GM23338 (cell line): ENCODE results near the gene CMPK2. TPM values are rescaled to one million over a fixed set of nuclear protein-coding genes. Genes with fewer than 3 reads are reported as not detected.

Experiments used
- ATAC-seq: fragments of 200-7000 bp; cut with Tn5 transposase; 3 replicates; pipeline ENCODE4 v1.9.1; 2020
- DNase-seq: peaks from one replicate; pipeline ENCODE4 v3.0.0-alpha.2; 2015; ENCODE audit warnings: low spot score
- H2AFZ ChIP-seq: fragments of 200-600 bp; sonication (generic); 2 replicates; pipeline ENCODE4 v1.8.0; 2016; ENCODE audit warnings: antibody characterized with exemption, mild to moderate bottlenecking, moderate library complexity
- H3F3A ChIP-seq: fragments of 200-600 bp; sonication (generic); replicated peaks from 2 replicates; pipeline ENCODE4 v1.8.0; 2017; ENCODE audit warnings: antibody characterized with exemption, mixed run types, low read depth
- H3K27ac ChIP-seq: fragments of 200-600 bp; sonication (generic); 2 replicates; pipeline ENCODE4 v1.6.1; 2016; ENCODE audit warnings: low read depth
- H3K27me3 ChIP-seq: fragments of 200-600 bp; sonication (generic); 2 replicates; pipeline ENCODE4 v1.8.0; 2016; ENCODE audit warnings: mild to moderate bottlenecking, mixed run types, moderate library complexity; ENCODE audit not compliant: insufficient read depth
- H3K36me3 ChIP-seq: fragments of 200-600 bp; sonication (generic); 2 replicates; pipeline ENCODE4 v1.8.0; 2016; ENCODE audit warnings: mild to moderate bottlenecking; ENCODE audit not compliant: insufficient read depth
- H3K4me1 ChIP-seq: fragments of 200-600 bp; sonication (generic); 2 replicates; pipeline ENCODE4 v1.8.0; 2016; ENCODE audit warnings: mild to moderate bottlenecking, moderate library complexity; ENCODE audit not compliant: insufficient read depth
- H3K4me2 ChIP-seq: fragments of 200-600 bp; sonication (generic); 2 replicates; pipeline ENCODE4 v1.7.1; 2017; ENCODE audit warnings: mixed run types
- H3K4me3 ChIP-seq: fragments of 200-600 bp; sonication (generic); 2 replicates; pipeline ENCODE4 v1.6.1; 2016; ENCODE audit warnings: mixed run types
- H3K79me2 ChIP-seq: fragments of 200-600 bp; sonication (generic); replicated peaks from 2 replicates; pipeline ENCODE4 v1.8.0; 2017; ENCODE audit warnings: mild to moderate bottlenecking; ENCODE audit not compliant: insufficient read depth
- H3K9me2 ChIP-seq: fragments of 200-600 bp; sonication (generic); 2 replicates; pipeline ENCODE4 v1.8.0; 2017; ENCODE audit not compliant: insufficient read depth
- H4K20me1 ChIP-seq: fragments of 200-600 bp; sonication (generic); replicated peaks from 2 replicates; pipeline ENCODE4 v1.8.0; 2017; ENCODE audit warnings: mild to moderate bottlenecking; ENCODE audit not compliant: insufficient read depth
- H3K27ac Mint-ChIP-seq: 2 replicates; pipeline ENCODE4 v1.8.0; 2020; ENCODE audit warnings: inconsistent platforms, mild to moderate bottlenecking, moderate library complexity, mixed read lengths
- H3K27me3 Mint-ChIP-seq: 3 replicates; pipeline ENCODE4 v1.8.0; 2022; ENCODE audit warnings: low read depth, mild to moderate bottlenecking, moderate library complexity, mixed read lengths, inconsistent platforms; ENCODE audit not compliant: insufficient read depth, poor library complexity
- H3K36me3 Mint-ChIP-seq: 3 replicates; pipeline ENCODE4 v1.8.0; 2021; ENCODE audit warnings: low read depth, mild to moderate bottlenecking, inconsistent platforms, moderate library complexity, mixed read lengths
- H3K4me1 Mint-ChIP-seq: 3 replicates; pipeline ENCODE4 v1.8.0; 2020; ENCODE audit warnings: mild to moderate bottlenecking, inconsistent platforms, mixed read lengths
- H3K4me3 Mint-ChIP-seq: 3 replicates; pipeline ENCODE4 v1.8.0; 2021; ENCODE audit warnings: moderate library complexity, mild to moderate bottlenecking, inconsistent platforms, mixed read lengths
- H3K9me3 Mint-ChIP-seq: 3 replicates; pipeline ENCODE4 v1.8.0; 2020; ENCODE audit warnings: moderate library complexity, mild to moderate bottlenecking, inconsistent platforms, mixed read lengths
- CREB1 ChIP-seq: fragments of 250-450 bp; sonication (Bioruptor Pico); IDR thresholded peaks from 2 replicates; pipeline ENCODE4 v1.5.0; 2020; ENCODE audit warnings: low read depth, mild to moderate bottlenecking, moderate library complexity
- EZH2 ChIP-seq: fragments of 200-600 bp; sonication (generic); IDR thresholded peaks from one replicate; pipeline ENCODE4 v1.8.0; 2017; ENCODE audit warnings: antibody characterized with exemption, mild to moderate bottlenecking, low read depth; ENCODE audit not compliant: unreplicated experiment
- NANOG ChIP-seq: IDR thresholded peaks from 2 replicates; pipeline ENCODE4 v1.6.1; 2016; ENCODE audit warnings: antibody characterized with exemption, borderline replicate concordance
- STAT1 ChIP-seq: IDR thresholded peaks from one replicate; pipeline ENCODE4 v1.6.1; 2016; ENCODE audit warnings: antibody characterized with exemption; ENCODE audit not compliant: unreplicated experiment
- ZNF114 ChIP-seq: fragments of 250-450 bp; sonication (Bioruptor Pico); IDR thresholded peaks from 2 replicates; pipeline ENCODE4 v1.5.0; 2020; ENCODE audit warnings: mild to moderate bottlenecking, moderate library complexity
- ZNF331 ChIP-seq: fragments of 250-450 bp; sonication (Bioruptor Pico); IDR thresholded peaks from 2 replicates; pipeline ENCODE4 v1.5.0; 2020; ENCODE audit warnings: low read depth, mild to moderate bottlenecking, moderate library complexity
- polyA plus RNA-seq: library from polyadenylated mRNA; unstranded; fragments of >200 nt; fragmentation: Nextera tagmentation; extraction: Ambion mirVana; gene quantifications from 2 replicates; pipeline ENCODE4 v1.2.1, GENCODE V29; 2016
- total RNA-seq: library from RNA; depleted of rRNA; stranded (reverse); fragments of >200 nt; shearing (Covaris generic); gene quantifications from 2 replicates; pipeline ENCODE4 v1.2.3, GENCODE V29; 2014
- TF ChIP-seq, protein P1 (sequence below), 2 experiments: fragments of 200-600 bp in 1 of 2; sonication (generic) in 1 of 2; conservative IDR thresholded peaks; 2 replicates each; pipeline versions ENCODE4 v1.5.1 to v1.6.1; 2016 to 2017; ENCODE audit warnings: antibody characterized with exemption in 2 of 2, low read depth in 2 of 2, mild to moderate bottlenecking in 2 of 2, moderate library complexity in 1 of 2
- TF ChIP-seq, protein P2 (sequence below): fragments of 250-450 bp; sonication (Bioruptor Pico); IDR thresholded peaks from 2 replicates; pipeline ENCODE4 v1.5.0; 2020; ENCODE audit warnings: mild to moderate bottlenecking, moderate library complexity
- TF ChIP-seq, protein P3 (sequence below): IDR thresholded peaks from 2 replicates; pipeline ENCODE4 v1.6.1; 2016; ENCODE audit warnings: antibody characterized with exemption

The CMPK2 gene
- total and polyA plus RNA-seq, 2 experiments from 2014 or later: 0.13 to 0.56 TPM

DNA sequence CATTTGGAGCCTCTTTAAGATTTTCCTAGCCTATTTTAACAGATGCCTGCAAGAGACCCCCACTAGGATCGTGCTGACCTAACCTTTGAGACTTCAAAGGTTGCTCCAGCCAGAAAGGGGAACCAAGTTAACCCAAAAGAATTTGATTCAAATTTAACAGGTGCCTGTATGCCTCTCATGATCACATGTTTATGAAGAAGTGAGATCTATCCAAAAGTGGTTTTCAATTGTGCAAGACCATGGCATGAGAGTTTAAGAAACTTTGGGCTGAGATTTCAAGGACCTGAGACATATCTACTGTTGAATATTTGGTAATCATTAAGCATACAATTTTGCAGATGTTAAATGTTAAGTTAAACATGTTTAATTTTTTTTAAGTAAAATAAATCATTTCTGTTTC is 10.6 kb upstream of the CMPK2 start:
- Mint-ChIP-seq H3K27me3 (no peaks in the 10 kb centered on the region), H3K4me1 (no peaks in the 10 kb centered on the region), H3K9me3 (peaks cover 37% of the 10 kb centered on the region), H3K27ac (no peak overlapping the region), H3K4me3 (no peak overlapping the region), H3K36me3 (peaks cover 9% of the 10 kb centered on the region; the same call in 1 of the 3 replicates)
- H3K4me3 ChIP-seq: no peak overlapping the region
- H3K27me3 ChIP-seq: no peaks in the 10 kb centered on the region
- no peak overlapping the region for H3K27ac ChIP-seq
- no peaks in the 10 kb centered on the region for H3K36me3 ChIP-seq
- H3F3A ChIP-seq: no peaks in the 10 kb centered on the region
- no peak overlapping the region for H2AFZ ChIP-seq
- H3K9me2 ChIP-seq: 0 out of 2 replicates have a peak, but pooled peaks cover 4% of the 10 kb centered on the region
- no peak for ATAC-seq
- TF ChIP-seq STAT1 (no peak), CREB1 (CRISPR knock-in tag) (no peak), ZNF331 (CRISPR knock-in tag) (no peak), ZNF114 (CRISPR knock-in tag) (no peak), EZH2 (no peak)
- TF ChIP-seq, protein P1, sequence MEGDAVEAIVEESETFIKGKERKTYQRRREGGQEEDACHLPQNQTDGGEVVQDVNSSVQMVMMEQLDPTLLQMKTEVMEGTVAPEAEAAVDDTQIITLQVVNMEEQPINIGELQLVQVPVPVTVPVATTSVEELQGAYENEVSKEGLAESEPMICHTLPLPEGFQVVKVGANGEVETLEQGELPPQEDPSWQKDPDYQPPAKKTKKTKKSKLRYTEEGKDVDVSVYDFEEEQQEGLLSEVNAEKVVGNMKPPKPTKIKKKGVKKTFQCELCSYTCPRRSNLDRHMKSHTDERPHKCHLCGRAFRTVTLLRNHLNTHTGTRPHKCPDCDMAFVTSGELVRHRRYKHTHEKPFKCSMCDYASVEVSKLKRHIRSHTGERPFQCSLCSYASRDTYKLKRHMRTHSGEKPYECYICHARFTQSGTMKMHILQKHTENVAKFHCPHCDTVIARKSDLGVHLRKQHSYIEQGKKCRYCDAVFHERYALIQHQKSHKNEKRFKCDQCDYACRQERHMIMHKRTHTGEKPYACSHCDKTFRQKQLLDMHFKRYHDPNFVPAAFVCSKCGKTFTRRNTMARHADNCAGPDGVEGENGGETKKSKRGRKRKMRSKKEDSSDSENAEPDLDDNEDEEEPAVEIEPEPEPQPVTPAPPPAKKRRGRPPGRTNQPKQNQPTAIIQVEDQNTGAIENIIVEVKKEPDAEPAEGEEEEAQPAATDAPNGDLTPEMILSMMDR (conservative IDR thresholded peaks at IDR 0.05; ENCODE audit: low read depth in 2 of 2): no peak
- H3K4me1 ChIP-seq: no peaks in the 10 kb centered on the region
- H4K20me1 ChIP-seq: no peaks in the 10 kb centered on the region
- no peak overlapping the region for H3K4me2 ChIP-seq
- no peaks in the 10 kb centered on the region for H3K79me2 ChIP-seq
- no peak for DNase-seq

DNA sequence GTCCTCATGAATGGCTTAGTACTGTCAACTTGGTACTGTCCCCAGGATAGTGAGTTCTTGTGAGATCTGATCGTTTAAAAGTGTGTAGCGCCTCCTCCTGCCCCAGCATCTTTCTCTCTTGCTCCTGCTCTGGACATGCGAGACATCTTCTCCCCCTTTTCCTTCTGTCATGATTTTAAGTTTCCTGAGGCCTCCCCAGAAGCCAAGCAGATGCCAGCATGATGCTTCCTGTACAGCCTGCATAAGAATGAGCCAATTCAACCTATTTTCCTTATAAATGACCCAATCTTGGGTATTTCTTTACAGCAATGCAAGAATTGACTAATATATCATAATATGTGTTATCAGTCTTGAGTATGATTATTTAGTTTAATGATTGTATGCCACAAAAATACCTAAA is 8.3 kb upstream of the CMPK2 start:
- Histone ChIP-seq H3K27ac (no peak overlapping the region), H3K4me3 (no peak overlapping the region), H2AFZ (no peak overlapping the region), H3K79me2 (no peaks in the 10 kb centered on the region), H3K36me3 (no peaks in the 10 kb centered on the region), H4K20me1 (no peaks in the 10 kb centered on the region), H3K4me1 (no peaks in the 10 kb centered on the region), H3F3A (no peaks in the 10 kb centered on the region), H3K9me2 (peaks cover 15% of the 10 kb centered on the region; the same call in 1 of the 2 replicates), H3K27me3 (no peaks in the 10 kb centered on the region), H3K4me2 (no peak overlapping the region)
- no peak overlapping the region for H3K4me3 Mint-ChIP-seq
- H3K36me3 Mint-ChIP-seq: no peaks in the 10 kb centered on the region
- H3K4me1 Mint-ChIP-seq: no peaks in the 10 kb centered on the region
- no peak for ATAC-seq
- DNase-seq: no peak
- no peak overlapping the region for H3K27ac Mint-ChIP-seq
- H3K27me3 Mint-ChIP-seq: no peaks in the 10 kb centered on the region
- peaks cover 19% of the 10 kb centered on the region for H3K9me3 Mint-ChIP-seq
- TF ChIP-seq, protein P2, sequence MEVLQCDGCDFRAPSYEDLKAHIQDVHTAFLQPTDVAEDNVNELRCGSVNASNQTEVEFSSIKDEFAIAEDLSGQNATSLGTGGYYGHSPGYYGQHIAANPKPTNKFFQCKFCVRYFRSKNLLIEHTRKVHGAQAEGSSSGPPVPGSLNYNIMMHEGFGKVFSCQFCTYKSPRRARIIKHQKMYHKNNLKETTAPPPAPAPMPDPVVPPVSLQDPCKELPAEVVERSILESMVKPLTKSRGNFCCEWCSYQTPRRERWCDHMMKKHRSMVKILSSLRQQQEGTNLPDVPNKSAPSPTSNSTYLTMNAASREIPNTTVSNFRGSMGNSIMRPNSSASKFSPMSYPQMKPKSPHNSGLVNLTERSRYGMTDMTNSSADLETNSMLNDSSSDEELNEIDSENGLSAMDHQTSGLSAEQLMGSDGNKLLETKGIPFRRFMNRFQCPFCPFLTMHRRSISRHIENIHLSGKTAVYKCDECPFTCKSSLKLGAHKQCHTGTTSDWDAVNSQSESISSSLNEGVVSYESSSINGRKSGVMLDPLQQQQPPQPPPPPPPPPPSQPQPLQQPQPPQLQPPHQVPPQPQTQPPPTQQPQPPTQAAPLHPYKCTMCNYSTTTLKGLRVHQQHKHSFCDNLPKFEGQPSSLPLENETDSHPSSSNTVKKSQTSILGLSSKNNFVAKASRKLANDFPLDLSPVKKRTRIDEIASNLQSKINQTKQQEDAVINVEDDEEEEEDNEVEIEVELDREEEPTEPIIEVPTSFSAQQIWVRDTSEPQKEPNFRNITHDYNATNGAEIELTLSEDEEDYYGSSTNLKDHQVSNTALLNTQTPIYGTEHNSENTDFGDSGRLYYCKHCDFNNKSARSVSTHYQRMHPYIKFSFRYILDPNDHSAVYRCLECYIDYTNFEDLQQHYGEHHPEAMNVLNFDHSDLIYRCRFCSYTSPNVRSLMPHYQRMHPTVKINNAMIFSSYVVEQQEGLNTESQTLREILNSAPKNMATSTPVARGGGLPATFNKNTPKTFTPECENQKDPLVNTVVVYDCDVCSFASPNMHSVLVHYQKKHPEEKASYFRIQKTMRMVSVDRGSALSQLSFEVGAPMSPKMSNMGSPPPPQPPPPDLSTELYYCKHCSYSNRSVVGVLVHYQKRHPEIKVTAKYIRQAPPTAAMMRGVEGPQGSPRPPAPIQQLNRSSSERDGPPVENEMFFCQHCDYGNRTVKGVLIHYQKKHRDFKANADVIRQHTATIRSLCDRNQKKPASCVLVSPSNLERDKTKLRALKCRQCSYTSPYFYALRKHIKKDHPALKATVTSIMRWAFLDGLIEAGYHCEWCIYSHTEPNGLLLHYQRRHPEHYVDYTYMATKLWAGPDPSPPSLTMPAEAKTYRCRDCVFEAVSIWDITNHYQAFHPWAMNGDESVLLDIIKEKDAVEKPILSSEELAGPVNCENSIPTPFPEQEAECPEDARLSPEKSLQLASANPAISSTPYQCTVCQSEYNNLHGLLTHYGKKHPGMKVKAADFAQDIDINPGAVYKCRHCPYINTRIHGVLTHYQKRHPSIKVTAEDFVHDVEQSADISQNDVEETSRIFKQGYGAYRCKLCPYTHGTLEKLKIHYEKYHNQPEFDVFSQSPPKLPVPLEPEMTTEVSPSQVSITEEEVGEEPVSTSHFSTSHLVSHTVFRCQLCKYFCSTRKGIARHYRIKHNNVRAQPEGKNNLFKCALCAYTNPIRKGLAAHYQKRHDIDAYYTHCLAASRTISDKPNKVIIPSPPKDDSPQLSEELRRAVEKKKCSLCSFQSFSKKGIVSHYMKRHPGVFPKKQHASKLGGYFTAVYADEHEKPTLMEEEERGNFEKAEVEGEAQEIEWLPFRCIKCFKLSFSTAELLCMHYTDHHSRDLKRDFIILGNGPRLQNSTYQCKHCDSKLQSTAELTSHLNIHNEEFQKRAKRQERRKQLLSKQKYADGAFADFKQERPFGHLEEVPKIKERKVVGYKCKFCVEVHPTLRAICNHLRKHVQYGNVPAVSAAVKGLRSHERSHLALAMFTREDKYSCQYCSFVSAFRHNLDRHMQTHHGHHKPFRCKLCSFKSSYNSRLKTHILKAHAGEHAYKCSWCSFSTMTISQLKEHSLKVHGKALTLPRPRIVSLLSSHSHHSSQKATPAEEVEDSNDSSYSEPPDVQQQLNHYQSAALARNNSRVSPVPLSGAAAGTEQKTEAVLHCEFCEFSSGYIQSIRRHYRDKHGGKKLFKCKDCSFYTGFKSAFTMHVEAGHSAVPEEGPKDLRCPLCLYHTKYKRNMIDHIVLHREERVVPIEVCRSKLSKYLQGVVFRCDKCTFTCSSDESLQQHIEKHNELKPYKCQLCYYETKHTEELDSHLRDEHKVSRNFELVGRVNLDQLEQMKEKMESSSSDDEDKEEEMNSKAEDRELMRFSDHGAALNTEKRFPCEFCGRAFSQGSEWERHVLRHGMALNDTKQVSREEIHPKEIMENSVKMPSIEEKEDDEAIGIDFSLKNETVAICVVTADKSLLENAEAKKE (CRISPR knock-in tag): no peak
- TF ChIP-seq STAT1 (no peak), NANOG (no peak), EZH2 (no peak)
- TF ChIP-seq, protein P1 (conservative IDR thresholded peaks at IDR 0.05; ENCODE audit: low read depth in 2 of 2): no peak
- TF ChIP-seq, protein P3, sequence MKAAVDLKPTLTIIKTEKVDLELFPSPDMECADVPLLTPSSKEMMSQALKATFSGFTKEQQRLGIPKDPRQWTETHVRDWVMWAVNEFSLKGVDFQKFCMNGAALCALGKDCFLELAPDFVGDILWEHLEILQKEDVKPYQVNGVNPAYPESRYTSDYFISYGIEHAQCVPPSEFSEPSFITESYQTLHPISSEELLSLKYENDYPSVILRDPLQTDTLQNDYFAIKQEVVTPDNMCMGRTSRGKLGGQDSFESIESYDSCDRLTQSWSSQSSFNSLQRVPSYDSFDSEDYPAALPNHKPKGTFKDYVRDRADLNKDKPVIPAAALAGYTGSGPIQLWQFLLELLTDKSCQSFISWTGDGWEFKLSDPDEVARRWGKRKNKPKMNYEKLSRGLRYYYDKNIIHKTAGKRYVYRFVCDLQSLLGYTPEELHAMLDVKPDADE: no peak
